Measurements from ENCODE around the gene PTPN4.

GRCh38 chr2:119728421-119728820 is 31.3 kb upstream of the PTPN4 start:
- TF ChIP-seq CTCF (conservative IDR thresholded peaks at IDR 0.05; ENCODE audit: low read depth, low read length): no peak
- no peak for TF ChIP-seq EZH2 (IDR thresholded peaks at IDR 0.05; ENCODE audit: borderline replicate concordance, low read depth, low read length, poor library complexity, severe bottlenecking)

Data from A673 (cell line).